ENCODE results near the gene GIMAP6. TPM values are rescaled to one million over a fixed set of nuclear protein-coding genes. Genes with fewer than 3 reads are reported as not detected.

GIMAP6 gene
- total RNA-seq, 1 donor from 2014 or later, result 61.7 TPM

- intact Hi-C loops (cut with DNase I), result loop anchor here (10.0 kb wide), 1 partner anchor 111 kb away; no protein-coding TSS in a partner anchor
- Histone ChIP-seq H3K4me1 (peaks cover 7% of the 10 kb centered on the region), H3K27me3 (no peaks in the 10 kb centered on the region), H3K36me3 (no peaks in the 10 kb centered on the region), H3K9me3 (no peaks in the 10 kb centered on the region), H3K27ac (peak overlapping the region; percentile 86), H3K4me3 (no peak overlapping the region)
- DNase-seq, result no peak
- TF ChIP-seq CTCF (IDR thresholded peaks at IDR 0.05), result no peak
- no peak for ATAC-seq
Observed at GRCh38 chr7:150633926-150634325, 1.7 kb upstream of the GIMAP6 start.

GRCh38 chr7:150631084-150631826 lies 930 bp downstream of the GIMAP6 start:
- TF ChIP-seq CTCF (IDR thresholded peaks at IDR 0.05), result no peak
- H3K9me3 ChIP-seq, result no peaks in the 10 kb centered on the region
- DNase-seq (no peak), ATAC-seq (peak; percentile 84)
- H3K4me3 ChIP-seq, result peak overlapping the region; percentile 58
- intact Hi-C loops (cut with DNase I), result loop anchor here (10.0 kb wide), 1 partner anchor 114 kb away; no protein-coding TSS in a partner anchor
- H3K27me3 ChIP-seq, result no peaks in the 10 kb centered on the region
- peak overlapping the region; percentile 86 for H3K27ac ChIP-seq
- H3K36me3 ChIP-seq, result peaks cover 11% of the 10 kb centered on the region
- H3K4me1 ChIP-seq, result peaks cover 24% of the 10 kb centered on the region

- H3K4me3 ChIP-seq, result no peak overlapping the region
- DNase-seq, result no peak
- intact Hi-C loops (cut with DNase I), result no loop called here
- H3K4me1 ChIP-seq, result peaks cover 24% of the 10 kb centered on the region
- no peaks in the 10 kb centered on the region for H3K27me3 ChIP-seq
- no peak for TF ChIP-seq CTCF (IDR thresholded peaks at IDR 0.05)
- H3K27ac ChIP-seq, result peak overlapping the region; percentile 86
- peaks cover 11% of the 10 kb centered on the region for H3K36me3 ChIP-seq
- no peaks in the 10 kb centered on the region for H3K9me3 ChIP-seq
- peak; percentile 32 for ATAC-seq
Observed at GRCh38 chr7:150629347-150629746, 2.8 kb downstream of the GIMAP6 start.

- peaks cover 11% of the 10 kb centered on the region for H3K36me3 ChIP-seq
- H3K4me3 ChIP-seq, result no peak overlapping the region
- H3K27me3 ChIP-seq, result no peaks in the 10 kb centered on the region
- H3K9me3 ChIP-seq, result no peaks in the 10 kb centered on the region
- intact Hi-C loops (cut with DNase I), result no loop called here
- H3K4me1 ChIP-seq, result peaks cover 22% of the 10 kb centered on the region
- H3K27ac ChIP-seq, result peak overlapping the region; percentile 24
- no peak for DNase-seq
- ATAC-seq, result no peak
- TF ChIP-seq CTCF (IDR thresholded peaks at IDR 0.05), result no peak
Observed at GRCh38 chr7:150627959-150628358, 4.2 kb downstream of the GIMAP6 start.

- peaks cover 11% of the 10 kb centered on the region for H3K36me3 ChIP-seq
- no peaks in the 10 kb centered on the region for H3K27me3 ChIP-seq
- DNase-seq (no peak), ATAC-seq (no peak)
- no peak for TF ChIP-seq CTCF (IDR thresholded peaks at IDR 0.05)
- H3K27ac ChIP-seq, result no peak overlapping the region
- intact Hi-C loops (cut with DNase I), result no loop called here
- peaks cover 18% of the 10 kb centered on the region for H3K4me1 ChIP-seq
- H3K9me3 ChIP-seq, result no peaks in the 10 kb centered on the region
- no peak overlapping the region for H3K4me3 ChIP-seq
Observed at GRCh38 chr7:150626696-150627095, 5.5 kb downstream of the GIMAP6 start.

Measured in upper lobe of right lung (tissue), 1 donor.